ENCODE data around the gene THAP4.
A peak's percentile ranks its signal among the peaks of the same experiment; 100 is the strongest.

THAP4 gene

GRCh38 chr2:241615041-241615440 is 21.9 kb downstream of the THAP4 start:
- DNase-seq (ENCODE audit: low spot score) = no peak

GRCh38 chr2:241613017-241613780 is 23.8 kb downstream of the THAP4 start:
- DNase-seq (ENCODE audit: low spot score) (no peak), FAIRE-seq (no peak)

More at GRCh38 chr2:241615041-241615440, 21.9 kb downstream of the THAP4 start:
- FAIRE-seq = no peak

- no peak for FAIRE-seq
- DNase-seq (ENCODE audit: low spot score) = no peak
Observed at GRCh38 chr2:241612156-241613016, 24.6 kb downstream of the THAP4 start.

- DNase-seq (ENCODE audit: low spot score) (no peak), FAIRE-seq (no peak)
Observed at GRCh38 chr2:241611062-241611461, 25.9 kb downstream of the THAP4 start.

GRCh38 chr2:241609859-241610793 is 26.8 kb downstream of the THAP4 start:
- FAIRE-seq (no peak), DNase-seq (ENCODE audit: low spot score) (peak; percentile 26)

- DNase-seq (ENCODE audit: low spot score) (no peak), FAIRE-seq (no peak)
Observed at GRCh38 chr2:241608881-241609280, 28.1 kb downstream of the THAP4 start.

- no peak for FAIRE-seq
Observed at GRCh38 chr2:241607162-241607885, 29.6 kb downstream of the THAP4 start.

GRCh38 chr2:241606186-241606585 is 30.8 kb downstream of the THAP4 start:
- FAIRE-seq (no peak), DNase-seq (ENCODE audit: low spot score) (no peak)

More at GRCh38 chr2:241607162-241607885, 29.6 kb downstream of the THAP4 start:
- DNase-seq (ENCODE audit: low spot score) = no peak

- no peak for DNase-seq (ENCODE audit: low spot score)
- FAIRE-seq = peak; percentile 34
Observed at GRCh38 chr2:241603686-241604085, 33.3 kb downstream of the THAP4 start.

GRCh38 chr2:241602720-241603119 is 34.2 kb downstream of the THAP4 start:
- no peak for FAIRE-seq
- no peak for DNase-seq (ENCODE audit: low spot score)

GRCh38 chr2:241601841-241602240 is 35.1 kb downstream of the THAP4 start:
- FAIRE-seq (no peak), DNase-seq (ENCODE audit: low spot score) (no peak)

- no peak for DNase-seq (ENCODE audit: low spot score)
- FAIRE-seq = no peak
Observed at GRCh38 chr2:241599615-241600014, 37.3 kb downstream of the THAP4 start.

- FAIRE-seq (no peak), DNase-seq (ENCODE audit: low spot score) (peak; percentile 21)
Observed at GRCh38 chr2:241598487-241598886, 38.5 kb downstream of the THAP4 start.

- DNase-seq (ENCODE audit: low spot score) = no peak
- no peak for FAIRE-seq
Observed at GRCh38 chr2:241598061-241598460, 38.9 kb downstream of the THAP4 start.

GRCh38 chr2:241597561-241597960 is 39.4 kb downstream of the THAP4 start:
- no peak for FAIRE-seq
- DNase-seq (ENCODE audit: low spot score) = no peak

GRCh38 chr2:241595600-241596140 is 41.3 kb downstream of the THAP4 start:
- FAIRE-seq (no peak), DNase-seq (ENCODE audit: low spot score) (no peak)

- FAIRE-seq (no peak), DNase-seq (ENCODE audit: low spot score) (no peak)
Observed at GRCh38 chr2:241593271-241593670, 43.7 kb downstream of the THAP4 start.

GRCh38 chr2:241592126-241592845 is 44.7 kb downstream of the THAP4 start:
- DNase-seq (ENCODE audit: low spot score) = no peak
- FAIRE-seq = no peak

Data from RCC 7860 (cell line).